PC-9 (cell line): ENCODE measurements around the gene DOCK9. TPM values are rescaled to one million over a fixed set of nuclear protein-coding genes. Genes with fewer than 3 reads are reported as not detected.
"Not testable (repeated sequence)": the region's sequence is repeated elsewhere in the genome, so short reads cannot be mapped to it uniquely, and the experiment has no call there.

Experiments
- BruUV-seq: library from RNA; stranded (reverse); fragments of 400-500 nt; replicated peaks from 2 replicates; lab custom pipeline; 2021; lab: Mats Ljungman, UMichigan
- CTCF ChIA-PET: fragments of 300-600 bp; sonication (Branson Sonifier 250); formaldehyde crosslinking; loops from one replicate; lab custom pipeline; 2022; ENCODE audit warnings: antibody characterized with exemption; lab: Charles Lee
- POLR2A ChIA-PET: fragments of 300-600 bp; sonication (Branson Sonifier 250); formaldehyde crosslinking; loops from one replicate; lab custom pipeline; 2022; ENCODE audit warnings: antibody characterized with exemption; ENCODE audit not compliant: unreplicated experiment; lab: Charles Lee
- DNase-seq, 2 experiments: peaks; one replicate each; pipeline versions ENCODE4 v3.0.0 to v3.0.0-alpha.2; 2015 to 2022; ENCODE audit warnings: mixed read lengths in 1 of 2
- H2AFZ ChIP-seq: fragments of 200-600 bp; sonication (generic); 2 replicates; pipeline ENCODE4 v1.8.1; 2017; ENCODE audit warnings: antibody characterized with exemption
- H3F3A ChIP-seq: fragments of 200-600 bp; sonication (generic); 2 replicates; pipeline ENCODE4 v1.8.1; 2017; ENCODE audit warnings: antibody characterized with exemption, mild to moderate bottlenecking, low read depth; ENCODE audit not compliant: insufficient read depth
- H3K27ac ChIP-seq: fragments of 200-600 bp; sonication (generic); 2 replicates; pipeline ENCODE4 v1.6.1; 2016; ENCODE audit warnings: mixed run types
- H3K27me3 ChIP-seq: fragments of 200-600 bp; sonication (generic); 2 replicates; pipeline ENCODE4 v1.6.1; 2016; ENCODE audit warnings: low read depth, mixed run types; ENCODE audit not compliant: insufficient read depth
- H3K36me3 ChIP-seq: fragments of 200-600 bp; sonication (generic); 2 replicates; pipeline ENCODE4 v1.6.1; 2016; ENCODE audit warnings: low read depth, mixed run types
- H3K4me1 ChIP-seq: fragments of 200-600 bp; sonication (generic); replicated peaks from 2 replicates; pipeline ENCODE4 v1.6.1; 2016; ENCODE audit warnings: mixed run types; ENCODE audit not compliant: insufficient read depth
- H3K4me2 ChIP-seq: fragments of 200-600 bp; sonication (generic); 2 replicates; pipeline ENCODE4 v1.6.1; 2017; ENCODE audit warnings: mixed run types
- H3K4me3 ChIP-seq: fragments of 200-600 bp; sonication (generic); 2 replicates; pipeline ENCODE4 v1.6.1; 2016; ENCODE audit warnings: mixed run types
- H3K79me2 ChIP-seq: fragments of 200-600 bp; sonication (generic); 2 replicates; pipeline ENCODE4 v1.6.1; 2017; ENCODE audit warnings: low read depth, mixed run types
- H3K9me2 ChIP-seq: fragments of 200-600 bp; sonication (generic); 2 replicates; pipeline ENCODE4 v1.8.1; 2017; ENCODE audit warnings: mild to moderate bottlenecking; ENCODE audit not compliant: insufficient read depth
- H3K9me3 ChIP-seq: fragments of 200-600 bp; sonication (generic); 2 replicates; pipeline ENCODE4 v1.8.1; 2016; ENCODE audit warnings: low read depth; ENCODE audit not compliant: insufficient read depth
- H4K20me1 ChIP-seq: fragments of 200-600 bp; sonication (generic); 2 replicates; pipeline ENCODE4 v1.8.1; 2017; ENCODE audit not compliant: insufficient read depth
- EZH2 ChIP-seq: fragments of 200-600 bp; sonication (generic); IDR thresholded peaks from 2 replicates; pipeline ENCODE4 v1.8.0; 2017; ENCODE audit warnings: antibody characterized with exemption, low read depth
- intact Hi-C: fragments of 100-400 bp; cut with micrococcal nuclease; formaldehyde crosslinking; loops from one replicate; pipeline ENCODE4 v1.10.0; 2022; ENCODE audit not compliant: unreplicated experiment
- total RNA-seq: library from RNA; stranded (reverse); gene quantifications from 2 replicates; pipeline ENCODE4 v1.2.3, GENCODE V29; 2021
- TF ChIP-seq, protein P1 (sequence below): fragments of 200-600 bp; sonication (generic); conservative IDR thresholded peaks from 2 replicates; pipeline ENCODE4 v1.6.1; 2017; ENCODE audit warnings: mixed run types, antibody characterized with exemption, mild to moderate bottlenecking, moderate library complexity

DOCK9 gene
- total RNA-seq, 1 experiment from 2014 or later, result 69.5 TPM

DNA sequence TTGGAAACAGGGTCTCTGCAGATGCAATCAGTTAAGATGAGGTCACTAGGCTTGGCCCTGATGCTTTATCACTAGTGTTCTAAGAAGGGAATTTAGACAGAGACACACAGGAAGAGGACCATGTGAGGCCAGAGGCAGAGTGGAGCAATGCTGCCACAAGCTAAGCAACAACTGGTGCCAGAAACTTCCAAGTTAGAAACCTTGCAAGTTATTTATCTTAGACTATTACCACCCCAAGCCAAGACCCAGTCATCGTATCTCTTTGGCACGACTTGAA, 81.1 kb downstream of the DOCK9 start:
- TF ChIP-seq EZH2, result no peak
- TF ChIP-seq, protein P1, sequence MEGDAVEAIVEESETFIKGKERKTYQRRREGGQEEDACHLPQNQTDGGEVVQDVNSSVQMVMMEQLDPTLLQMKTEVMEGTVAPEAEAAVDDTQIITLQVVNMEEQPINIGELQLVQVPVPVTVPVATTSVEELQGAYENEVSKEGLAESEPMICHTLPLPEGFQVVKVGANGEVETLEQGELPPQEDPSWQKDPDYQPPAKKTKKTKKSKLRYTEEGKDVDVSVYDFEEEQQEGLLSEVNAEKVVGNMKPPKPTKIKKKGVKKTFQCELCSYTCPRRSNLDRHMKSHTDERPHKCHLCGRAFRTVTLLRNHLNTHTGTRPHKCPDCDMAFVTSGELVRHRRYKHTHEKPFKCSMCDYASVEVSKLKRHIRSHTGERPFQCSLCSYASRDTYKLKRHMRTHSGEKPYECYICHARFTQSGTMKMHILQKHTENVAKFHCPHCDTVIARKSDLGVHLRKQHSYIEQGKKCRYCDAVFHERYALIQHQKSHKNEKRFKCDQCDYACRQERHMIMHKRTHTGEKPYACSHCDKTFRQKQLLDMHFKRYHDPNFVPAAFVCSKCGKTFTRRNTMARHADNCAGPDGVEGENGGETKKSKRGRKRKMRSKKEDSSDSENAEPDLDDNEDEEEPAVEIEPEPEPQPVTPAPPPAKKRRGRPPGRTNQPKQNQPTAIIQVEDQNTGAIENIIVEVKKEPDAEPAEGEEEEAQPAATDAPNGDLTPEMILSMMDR, result no peak
- Histone ChIP-seq H3K4me1 (no peaks in the 10 kb centered on the region), H2AFZ (no peak overlapping the region), H3F3A (no peaks in the 10 kb centered on the region; the same call in 1 of the 2 replicates), H3K4me3 (no peak overlapping the region), H4K20me1 (no peaks in the 10 kb centered on the region), H3K36me3 (peaks cover 24% of the 10 kb centered on the region; the same call in 1 of the 2 replicates), H3K9me3 (no peaks in the 10 kb centered on the region), H3K79me2 (no peaks in the 10 kb centered on the region), H3K27me3 (no peaks in the 10 kb centered on the region), H3K27ac (no peak overlapping the region), H3K9me2 (no peaks in the 10 kb centered on the region; the same call in 1 of the 2 replicates), H3K4me2 (no peak overlapping the region)
- BruUV-seq, result no TSS peak
- CTCF ChIA-PET, result no interaction called here
- POLR2A ChIA-PET, result no interaction called here
- no peak for DNase-seq
- intact Hi-C loops, result no loop called here

DNA sequence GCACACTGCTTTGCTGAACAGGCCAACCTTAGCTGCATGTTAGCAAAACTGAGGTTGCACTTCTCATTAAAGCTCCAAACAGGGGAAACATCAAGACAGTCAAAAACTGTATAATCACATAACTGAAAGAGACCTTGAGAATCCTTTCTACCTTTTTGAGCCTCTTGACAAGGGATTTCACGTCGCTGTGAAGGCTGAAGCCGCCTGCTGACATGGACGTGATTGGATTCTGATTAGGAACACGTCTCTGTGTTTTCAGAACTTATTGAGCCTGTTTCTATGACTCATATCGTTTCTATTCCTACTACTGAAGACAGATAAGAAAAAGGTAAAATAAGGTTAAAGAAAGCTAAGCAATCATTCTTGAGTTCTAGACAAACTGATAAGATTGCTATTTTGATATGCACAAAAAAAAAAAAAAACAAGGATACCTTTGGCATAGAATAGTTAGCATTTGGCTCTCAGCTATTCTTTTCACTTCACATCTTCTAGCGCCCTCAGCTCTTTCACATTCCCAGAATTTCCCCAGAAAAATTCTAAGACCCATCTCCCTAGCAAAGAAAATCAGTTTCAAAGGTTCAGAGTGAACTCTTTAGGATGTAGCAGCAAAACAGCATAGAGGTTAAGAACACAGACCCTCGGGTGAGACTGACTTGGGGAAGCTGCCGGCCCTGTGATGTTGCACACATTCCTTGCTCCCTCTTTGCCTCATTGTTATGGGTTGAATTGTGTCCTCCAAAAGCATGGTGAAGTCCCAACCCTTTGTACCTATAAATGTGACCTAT, 81.6 kb downstream of the DOCK9 start:
- DNase-seq, result no peak
- no peaks in the 10 kb centered on the region for H3K27me3 ChIP-seq
- no peaks in the 10 kb centered on the region for H3K79me2 ChIP-seq
- no peak overlapping the region for H3K4me2 ChIP-seq
- peaks cover 24% of the 10 kb centered on the region; the same call in 1 of the 2 replicates for H3K36me3 ChIP-seq
- H3F3A ChIP-seq, result no peaks in the 10 kb centered on the region; the same call in 1 of the 2 replicates
- H4K20me1 ChIP-seq, result no peaks in the 10 kb centered on the region
- no peaks in the 10 kb centered on the region for H3K9me3 ChIP-seq
- TF ChIP-seq EZH2, result no peak
- TF ChIP-seq, protein P1, result no peak
- H2AFZ ChIP-seq, result no peak overlapping the region
- no TSS peak for BruUV-seq
- H3K27ac ChIP-seq, result no peak overlapping the region
- CTCF ChIA-PET, result no interaction called here
- intact Hi-C loops, result no loop called here
- no peak overlapping the region for H3K4me3 ChIP-seq
- H3K4me1 ChIP-seq, result no peaks in the 10 kb centered on the region
- H3K9me2 ChIP-seq, result no peaks in the 10 kb centered on the region; the same call in 1 of the 2 replicates
- POLR2A ChIA-PET, result no interaction called here

DNA sequence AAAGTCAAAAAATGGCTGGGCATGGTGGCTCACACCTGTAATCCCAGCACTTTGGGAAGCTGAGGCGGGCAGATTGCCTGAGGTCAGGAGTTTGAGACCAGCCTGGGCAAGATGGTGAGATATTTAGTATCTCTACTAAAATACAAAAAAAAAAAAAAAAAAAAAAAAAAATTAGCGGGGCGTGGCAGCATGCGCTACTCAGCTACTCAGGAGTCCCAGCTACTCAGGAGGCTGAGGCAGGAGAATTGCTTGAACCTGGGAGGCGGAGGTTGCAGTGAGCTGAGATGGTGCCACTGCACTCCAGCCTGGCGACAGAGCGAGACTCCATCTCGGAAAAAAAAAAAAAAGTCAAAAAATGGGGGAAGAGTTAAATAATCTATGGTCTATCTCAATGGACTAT, 83.0 kb downstream of the DOCK9 start:
- not testable (repeated sequence) for H3K9me3 ChIP-seq, H3K27ac ChIP-seq, H3K27me3 ChIP-seq, BruUV-seq, H3K4me3 ChIP-seq, DNase-seq, H3K4me2 ChIP-seq, H3K79me2 ChIP-seq, H2AFZ ChIP-seq, H4K20me1 ChIP-seq, H3K4me1 ChIP-seq, H3K9me2 ChIP-seq
- peaks cover 10% of the 10 kb centered on the region; the same call in 1 of the 2 replicates for H3F3A ChIP-seq
- CTCF ChIA-PET, result interaction anchor here (0.7 kb wide), 1 partner anchor 1039 kb away, joined by 7 read pairs; no protein-coding TSS in a partner anchor
- H3K36me3 ChIP-seq, result peaks cover 14% of the 10 kb centered on the region; the same call in 1 of the 2 replicates
- intact Hi-C loops, result loop anchor here (5.0 kb wide), 1 partner anchor 137 kb away; no protein-coding TSS in a partner anchor
- POLR2A ChIA-PET, result interaction anchor here (0.7 kb wide), 1 partner anchor 395 kb away, joined by 14 read pairs; no protein-coding TSS in a partner anchor
